GM12873 (cell line): Measurements from ENCODE around the gene GPR179.

ENCODE experiments used
- TF ChIP-seq, protein P1 (sequence below): IDR thresholded peaks from 2 replicates; pipeline ENCODE4 v1.5.1; 2012; ENCODE audit warnings: low read depth, mild to moderate bottlenecking, moderate library complexity, low read length, control low read depth; ENCODE audit not compliant: insufficient read depth; ENCODE audit errors: missing control alignments

Gene GPR179

DNA sequence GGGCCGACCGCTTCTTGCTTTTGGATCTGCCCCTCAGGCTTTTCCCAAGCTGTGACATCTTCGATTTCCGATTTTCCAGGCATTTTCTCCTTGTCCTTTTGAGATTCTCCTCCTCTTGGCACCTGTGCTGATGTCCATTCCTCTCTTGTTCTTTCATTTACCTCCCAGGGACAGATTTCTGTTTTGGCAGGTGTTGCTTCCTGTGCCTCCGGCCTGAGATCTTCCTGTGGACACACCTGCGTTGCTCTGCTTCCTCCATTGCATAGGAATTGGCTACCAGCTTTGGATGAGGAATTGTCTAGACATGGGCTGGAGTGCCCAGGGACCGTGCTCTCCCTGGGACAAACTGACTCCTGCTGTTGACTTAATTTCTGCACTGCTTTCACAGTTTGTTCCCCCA lies 15.1 kb downstream of the GPR179 start:
- TF ChIP-seq, protein P1, sequence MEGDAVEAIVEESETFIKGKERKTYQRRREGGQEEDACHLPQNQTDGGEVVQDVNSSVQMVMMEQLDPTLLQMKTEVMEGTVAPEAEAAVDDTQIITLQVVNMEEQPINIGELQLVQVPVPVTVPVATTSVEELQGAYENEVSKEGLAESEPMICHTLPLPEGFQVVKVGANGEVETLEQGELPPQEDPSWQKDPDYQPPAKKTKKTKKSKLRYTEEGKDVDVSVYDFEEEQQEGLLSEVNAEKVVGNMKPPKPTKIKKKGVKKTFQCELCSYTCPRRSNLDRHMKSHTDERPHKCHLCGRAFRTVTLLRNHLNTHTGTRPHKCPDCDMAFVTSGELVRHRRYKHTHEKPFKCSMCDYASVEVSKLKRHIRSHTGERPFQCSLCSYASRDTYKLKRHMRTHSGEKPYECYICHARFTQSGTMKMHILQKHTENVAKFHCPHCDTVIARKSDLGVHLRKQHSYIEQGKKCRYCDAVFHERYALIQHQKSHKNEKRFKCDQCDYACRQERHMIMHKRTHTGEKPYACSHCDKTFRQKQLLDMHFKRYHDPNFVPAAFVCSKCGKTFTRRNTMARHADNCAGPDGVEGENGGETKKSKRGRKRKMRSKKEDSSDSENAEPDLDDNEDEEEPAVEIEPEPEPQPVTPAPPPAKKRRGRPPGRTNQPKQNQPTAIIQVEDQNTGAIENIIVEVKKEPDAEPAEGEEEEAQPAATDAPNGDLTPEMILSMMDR, result no peak

DNA sequence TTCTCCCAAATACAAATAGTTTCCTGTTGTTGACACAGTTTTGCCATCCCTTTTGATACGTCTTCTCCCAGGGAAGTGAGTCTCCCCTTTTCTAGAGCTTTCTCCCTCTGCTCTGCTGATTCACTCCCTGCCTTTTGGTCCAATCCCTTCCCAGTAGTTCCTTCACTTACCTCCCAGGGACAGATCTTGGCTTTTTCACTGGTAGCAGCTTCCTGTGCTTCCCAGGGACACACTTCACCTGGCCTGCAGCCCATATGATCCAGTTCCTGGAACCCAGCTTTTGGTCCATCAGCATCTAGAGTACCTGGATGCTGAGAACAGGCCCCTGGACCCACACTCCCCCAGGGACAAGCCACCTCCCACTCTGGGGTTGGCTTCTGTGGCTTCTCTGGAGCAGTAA lies 15.8 kb downstream of the GPR179 start:
- TF ChIP-seq, protein P1, result no peak

DNA sequence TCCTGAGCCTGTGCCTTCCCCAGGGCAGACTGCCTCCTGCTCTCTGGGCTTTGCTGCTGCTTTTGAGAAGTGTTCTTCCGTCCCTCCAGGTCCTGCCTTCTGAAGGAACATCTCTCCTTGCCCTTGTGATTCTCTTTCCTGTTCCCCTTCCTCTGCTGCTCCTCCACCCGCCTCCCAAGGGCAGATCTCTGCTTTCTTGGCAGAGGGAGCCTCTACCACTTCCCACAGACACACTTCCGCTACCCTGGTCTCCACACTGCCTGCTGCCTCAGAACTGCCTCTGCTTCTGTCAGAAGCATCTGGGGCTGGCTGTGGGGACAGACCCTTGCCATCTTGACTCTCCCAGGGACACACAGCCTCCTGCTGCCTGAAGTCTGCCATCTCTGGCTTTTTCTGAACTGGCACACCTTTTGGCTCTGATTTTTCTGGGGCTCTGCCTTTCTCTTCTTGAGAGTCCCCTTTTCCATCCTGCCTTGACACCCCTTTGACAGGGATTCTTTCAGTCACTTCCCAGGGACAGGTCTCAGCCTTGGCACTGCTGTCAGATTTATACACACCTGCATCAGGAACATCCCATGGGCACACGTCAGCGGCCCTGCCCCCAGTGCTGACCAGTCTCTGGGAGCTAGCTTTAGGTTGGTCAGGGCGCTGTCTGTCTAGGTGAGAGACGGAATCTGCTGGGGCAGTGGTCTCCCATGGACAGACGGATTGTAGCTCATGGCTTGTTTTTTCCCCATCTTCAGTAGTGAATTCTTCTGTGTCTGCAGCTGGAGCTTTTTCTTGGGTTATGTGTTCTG lies 16.6 kb downstream of the GPR179 start:
- TF ChIP-seq, protein P1, result no peak

DNA sequence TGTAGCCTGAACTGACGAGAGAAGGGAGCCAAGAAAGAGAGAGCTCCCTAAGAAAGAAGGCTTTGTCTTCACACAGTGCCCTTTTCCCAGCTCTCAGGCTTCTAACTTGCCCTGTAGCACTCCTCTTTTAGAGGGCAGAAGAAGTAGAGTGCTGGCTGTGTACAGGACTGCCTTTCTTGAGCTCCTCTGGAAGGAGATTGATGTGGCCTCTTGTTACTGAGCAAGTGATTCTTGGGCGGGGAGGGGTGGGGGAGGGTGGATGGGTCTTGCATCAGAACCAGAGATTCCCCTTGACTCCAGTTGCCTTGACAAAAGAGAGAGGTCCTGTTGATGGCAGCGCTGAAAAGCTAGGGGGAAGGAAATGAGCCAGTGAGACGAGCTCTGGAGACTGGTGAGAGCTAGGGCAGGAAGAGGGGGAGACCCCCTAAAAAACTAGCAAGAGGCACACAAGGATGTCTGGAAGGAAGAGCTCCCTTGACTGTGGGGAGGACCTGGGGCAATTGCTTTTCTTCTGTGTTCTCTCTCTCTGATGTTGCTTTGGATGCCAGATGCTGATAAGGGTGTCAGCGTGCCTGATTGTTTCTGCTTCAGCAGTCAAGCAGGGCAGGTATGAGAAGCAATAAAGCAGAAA lies 18.4 kb downstream of the GPR179 start:
- TF ChIP-seq, protein P1, result no peak

DNA sequence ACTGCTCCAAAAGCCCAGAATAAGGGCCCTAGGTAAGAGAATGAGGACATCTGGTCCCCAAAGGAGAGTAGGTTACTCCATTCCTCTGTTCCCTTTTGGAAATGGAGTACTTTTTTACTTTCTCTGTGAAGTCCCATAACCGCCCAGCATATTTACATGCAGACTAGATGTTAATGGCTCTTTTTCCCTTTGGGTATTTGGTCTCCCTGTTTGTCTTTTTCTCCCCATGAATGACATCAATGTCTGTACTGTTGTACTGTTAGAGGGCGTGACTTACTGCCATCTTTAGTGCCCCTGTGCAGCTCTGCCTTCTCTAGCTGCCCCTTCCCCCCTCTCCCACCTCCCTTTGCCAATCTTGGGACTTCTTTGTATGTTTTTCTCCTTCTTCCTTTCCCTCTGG lies 19.0 kb downstream of the GPR179 start:
- TF ChIP-seq, protein P1, result no peak

DNA sequence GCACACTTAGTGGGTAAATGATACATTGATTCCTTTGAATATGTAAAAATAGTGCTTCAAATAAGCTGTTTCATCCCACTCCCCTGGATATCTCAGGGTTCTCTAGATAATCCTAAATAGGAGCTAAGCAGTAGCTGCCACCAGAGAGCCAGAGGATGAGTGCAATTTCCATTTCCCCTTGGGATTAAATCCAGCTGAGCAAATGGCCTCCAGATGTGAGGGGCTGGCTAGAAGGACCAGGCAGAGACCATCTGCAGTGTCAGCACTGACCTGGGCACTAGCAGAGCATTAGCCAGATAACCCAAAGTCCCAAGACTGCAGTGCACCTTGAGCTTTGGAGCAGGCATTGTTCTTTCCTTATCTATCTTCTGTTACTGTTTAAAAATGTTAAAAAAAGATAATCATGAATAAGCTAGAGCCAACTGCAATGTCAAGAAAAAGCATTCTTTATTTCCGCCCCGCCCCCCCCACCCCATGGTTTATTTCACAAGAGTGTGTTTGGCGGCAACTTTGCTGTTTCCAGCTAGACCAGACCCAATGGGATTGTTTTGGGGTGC lies 19.5 kb downstream of the GPR179 start:
- TF ChIP-seq, protein P1, result no peak

DNA sequence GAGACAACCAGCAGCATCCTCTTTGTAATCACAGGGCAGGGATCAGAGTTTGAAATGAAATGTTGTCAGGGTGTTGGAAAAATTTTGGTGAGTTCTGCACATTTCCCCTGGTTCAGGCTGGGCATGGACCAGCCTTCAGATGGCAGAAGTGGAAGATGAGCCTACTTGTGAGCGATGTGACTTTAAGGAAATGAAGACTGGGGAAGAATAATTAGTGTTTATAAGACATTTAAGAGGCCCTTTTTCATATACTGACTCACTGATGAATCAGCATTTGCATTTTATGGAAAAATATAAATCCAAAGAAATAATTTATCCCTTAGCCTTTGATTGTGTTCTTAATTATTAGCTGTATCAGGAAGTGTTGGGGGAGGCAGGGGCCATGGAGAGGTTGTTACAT lies 20.9 kb downstream of the GPR179 start:
- TF ChIP-seq, protein P1, result no peak
